HCT116 (cell line): ENCODE data around the gene C15orf62. TPM values are rescaled to one million over a fixed set of nuclear protein-coding genes. Genes with fewer than 3 reads are reported as not detected.

Source experiments
- ATAC-seq: fragments of 200-7000 bp; cut with Tn5 transposase; 2 replicates; pipeline ENCODE4 v1.9.1; 2020; ENCODE audit warnings: mild to moderate bottlenecking, moderate library complexity
- BruUV-seq: library from RNA; stranded (reverse); fragments of 400-500 nt; replicated peaks from 2 replicates; lab custom pipeline; 2021; lab: Mats Ljungman, UMichigan
- CTCF ChIA-PET: fragments of 300-600 bp; sonication (Branson Sonifier 250); formaldehyde crosslinking; loops from one replicate; lab custom pipeline; 2021; ENCODE audit warnings: antibody characterized with exemption; lab: Charles Lee
- POLR2A ChIA-PET: fragments of 300-600, 350-600 bp; sonication (Branson Sonifier 250); formaldehyde crosslinking; loops from one replicate; lab custom pipeline; 2021; ENCODE audit warnings: antibody characterized with exemption; lab: Charles Lee
- RAD21 ChIA-PET, 2 experiments: fragments of 300-600 bp; sonication (Branson Sonifier 250); formaldehyde crosslinking; loops; one replicate each; lab custom pipeline; 2023; ENCODE audit warnings: low total read pairs in 2 of 2; ENCODE audit not compliant: uncharacterized antibody in 2 of 2, unreplicated experiment in 2 of 2, low non-redundant PET in 1 of 2; lab: Charles Lee
- DNase-seq: peaks from one replicate; pipeline ENCODE4 v3.0.0-alpha.2; 2010; ENCODE audit warnings: low read depth, low spot score
- H2AFZ ChIP-seq: fragments of 200-600 bp; shearing (Covaris generic), sonication (generic); 2 replicates; pipeline ENCODE4 v1.6.1; 2017; ENCODE audit warnings: low read depth, mixed run types, mixed read lengths, antibody characterized with exemption, low read length; ENCODE audit not compliant: poor library complexity, severe bottlenecking
- H3K27ac ChIP-seq: 2 replicates; pipeline ENCODE4 v1.5.1; 2012; ENCODE audit warnings: low read depth, low read length
- H3K27me3 ChIP-seq: fragments of 200-600 bp; sonication (generic); 2 replicates; pipeline ENCODE4 v1.6.1; 2016; ENCODE audit warnings: mixed run types, low read length, mixed read lengths; ENCODE audit not compliant: insufficient read depth
- H3K36me3 ChIP-seq, 2 experiments: fragments of 200-500 bp in 1 of 2; fragments of 200-600 bp in 1 of 2; sonication (Bioruptor generic) in 1 of 2; sonication (generic) in 1 of 2; 2 replicates each; pipeline versions ENCODE4 v1.5.1 to v1.6.1; 2014 to 2016; ENCODE audit warnings: low read length in 2 of 2, inconsistent platforms in 1 of 2, mixed read lengths in 1 of 2, mixed run types in 1 of 2; ENCODE audit not compliant: insufficient read depth in 2 of 2, control insufficient read depth in 1 of 2
- H3K4me1 ChIP-seq, 2 experiments: fragments of 200-600 bp in 1 of 2; sonication (generic) in 1 of 2; 2 replicates each; pipeline versions ENCODE4 v1.5.1 to v1.6.1; 2012 to 2017; ENCODE audit warnings: low read length in 2 of 2, inconsistent platforms in 1 of 2, mild to moderate bottlenecking in 1 of 2, mixed read lengths in 1 of 2, mixed run types in 1 of 2, moderate library complexity in 1 of 2; ENCODE audit not compliant: insufficient read depth in 2 of 2, control insufficient read depth in 1 of 2
- H3K4me2 ChIP-seq: fragments of 200-600 bp; sonication (generic); 2 replicates; pipeline ENCODE4 v1.6.1; 2017; ENCODE audit warnings: mixed run types, low read length, mixed read lengths
- H3K4me3 ChIP-seq, 2 experiments: fragments of 200-600 bp in 1 of 2; sonication (generic) in 1 of 2; replicated peaks in 1 of 2; 2 replicates each; pipeline ENCODE4 v1.5.1; 2011 to 2016; ENCODE audit warnings: low read length in 2 of 2, control low read depth in 1 of 2, low read depth in 1 of 2, mild to moderate bottlenecking in 1 of 2, mixed read lengths in 1 of 2, mixed run types in 1 of 2
- H3K79me2 ChIP-seq: fragments of 200-600 bp; sonication (generic); 2 replicates; pipeline ENCODE4 v1.6.1; 2017; ENCODE audit warnings: mild to moderate bottlenecking, mixed run types, low read length, moderate library complexity, mixed read lengths; ENCODE audit not compliant: insufficient read depth
- H3K9ac ChIP-seq: fragments of 200-600 bp; sonication (generic); 2 replicates; pipeline ENCODE4 v1.6.1; 2016; ENCODE audit warnings: low read length, mixed read lengths
- H3K9me2 ChIP-seq: fragments of 200-600 bp; sonication (generic), shearing (Covaris generic); 2 replicates; pipeline ENCODE4 v1.6.1; 2017; ENCODE audit warnings: mixed run types, mild to moderate bottlenecking, moderate library complexity; ENCODE audit not compliant: insufficient read depth
- H3K9me3 ChIP-seq, 2 experiments: fragments of 200-500 bp in 1 of 2; fragments of 200-600 bp in 1 of 2; sonication (Bioruptor generic) in 1 of 2; sonication (generic) in 1 of 2; 2 replicates each; pipeline ENCODE4 v1.6.1; 2014 to 2017; ENCODE audit warnings: low read length in 2 of 2, mixed read lengths in 2 of 2, inconsistent platforms in 1 of 2, low read depth in 1 of 2, mild to moderate bottlenecking in 1 of 2, mixed run types in 1 of 2, moderate library complexity in 1 of 2; ENCODE audit not compliant: control insufficient read depth in 1 of 2, insufficient read depth in 1 of 2
- H4K20me1 ChIP-seq: fragments of 200-600 bp; sonication (generic), shearing (Covaris generic); 2 replicates; pipeline ENCODE4 v1.6.1; 2017; ENCODE audit warnings: mixed run types, mild to moderate bottlenecking, moderate library complexity; ENCODE audit not compliant: insufficient read depth
- CEBPB ChIP-seq: IDR thresholded peaks from 2 replicates; pipeline ENCODE4 v1.6.1; 2012; ENCODE audit warnings: low read depth
- EGR1 ChIP-seq: IDR thresholded peaks from 2 replicates; pipeline ENCODE4 v1.6.1; 2012; ENCODE audit warnings: low read depth
- FOSL1 ChIP-seq: IDR thresholded peaks from 2 replicates; pipeline ENCODE4 v1.6.1; 2012; ENCODE audit warnings: low read depth
- JUND ChIP-seq: IDR thresholded peaks from 2 replicates; pipeline ENCODE4 v1.6.1; 2012
- POLR2A ChIP-seq: IDR thresholded peaks from 2 replicates; pipeline ENCODE4 v1.7.0; 2011; ENCODE audit warnings: borderline replicate concordance; ENCODE audit not compliant: insufficient read depth, insufficient read length; ENCODE audit errors: extremely low read depth
- POLR2AphosphoS5 ChIP-seq: IDR thresholded peaks from 2 replicates; pipeline ENCODE4 v1.6.1; 2011; ENCODE audit warnings: mild to moderate bottlenecking, low read depth, low read length, moderate library complexity
- RAD21 ChIP-seq: IDR thresholded peaks from 2 replicates; pipeline ENCODE4 v1.6.1; 2012; ENCODE audit warnings: low read depth, mild to moderate bottlenecking
- SP1 ChIP-seq: IDR thresholded peaks from 2 replicates; pipeline ENCODE4 v1.6.1; 2012; ENCODE audit warnings: low read depth
- TCF7L2 ChIP-seq: IDR thresholded peaks from 2 replicates; pipeline ENCODE4 v1.7.0; 2011; ENCODE audit warnings: borderline replicate concordance, inconsistent platforms; ENCODE audit not compliant: insufficient read depth, insufficient read length; ENCODE audit errors: extremely low read depth
- ZFX ChIP-seq: fragments of 450-650 bp; IDR thresholded peaks from 2 replicates; pipeline ENCODE4 v1.6.1; 2017
- intact Hi-C: fragments of 100-400 bp; cut with micrococcal nuclease; formaldehyde crosslinking; loops from 2 replicates; pipeline ENCODE4 v1.10.0; 2022
- total RNA-seq: library from RNA; stranded (reverse); gene quantifications from one replicate; pipeline ENCODE4 v1.2.1, GENCODE V29; 2021; ENCODE audit not compliant: unreplicated experiment
- TF ChIP-seq, protein P1 (sequence below), 3 experiments: fragments of 200-600 bp in 1 of 3; sonication (generic) in 1 of 3; IDR thresholded peaks in 2 of 3; conservative IDR thresholded peaks in 1 of 3; 2 replicates each; pipeline ENCODE4 v1.5.1; 2012 to 2017; ENCODE audit warnings: low read depth in 2 of 3, low read length in 2 of 3, antibody characterized with exemption in 1 of 3, borderline replicate concordance in 1 of 3, control low read depth in 1 of 3, mild to moderate bottlenecking in 1 of 3, mixed read lengths in 1 of 3, mixed run types in 1 of 3, moderate library complexity in 1 of 3; ENCODE audit not compliant: insufficient read depth in 1 of 3
- TF ChIP-seq, protein P2 (sequence below): IDR thresholded peaks from 2 replicates; pipeline ENCODE4 v1.6.1; 2012
- TF ChIP-seq, protein P3 (sequence below): IDR thresholded peaks from 2 replicates; pipeline ENCODE4 v1.6.1; 2011; ENCODE audit warnings: mild to moderate bottlenecking, low read length, moderate library complexity; ENCODE audit not compliant: insufficient replicate concordance; ENCODE audit errors: extremely low read depth

The C15orf62 gene
- total RNA-seq, 1 experiment from 2014 or later = 0.10 TPM

DNA sequence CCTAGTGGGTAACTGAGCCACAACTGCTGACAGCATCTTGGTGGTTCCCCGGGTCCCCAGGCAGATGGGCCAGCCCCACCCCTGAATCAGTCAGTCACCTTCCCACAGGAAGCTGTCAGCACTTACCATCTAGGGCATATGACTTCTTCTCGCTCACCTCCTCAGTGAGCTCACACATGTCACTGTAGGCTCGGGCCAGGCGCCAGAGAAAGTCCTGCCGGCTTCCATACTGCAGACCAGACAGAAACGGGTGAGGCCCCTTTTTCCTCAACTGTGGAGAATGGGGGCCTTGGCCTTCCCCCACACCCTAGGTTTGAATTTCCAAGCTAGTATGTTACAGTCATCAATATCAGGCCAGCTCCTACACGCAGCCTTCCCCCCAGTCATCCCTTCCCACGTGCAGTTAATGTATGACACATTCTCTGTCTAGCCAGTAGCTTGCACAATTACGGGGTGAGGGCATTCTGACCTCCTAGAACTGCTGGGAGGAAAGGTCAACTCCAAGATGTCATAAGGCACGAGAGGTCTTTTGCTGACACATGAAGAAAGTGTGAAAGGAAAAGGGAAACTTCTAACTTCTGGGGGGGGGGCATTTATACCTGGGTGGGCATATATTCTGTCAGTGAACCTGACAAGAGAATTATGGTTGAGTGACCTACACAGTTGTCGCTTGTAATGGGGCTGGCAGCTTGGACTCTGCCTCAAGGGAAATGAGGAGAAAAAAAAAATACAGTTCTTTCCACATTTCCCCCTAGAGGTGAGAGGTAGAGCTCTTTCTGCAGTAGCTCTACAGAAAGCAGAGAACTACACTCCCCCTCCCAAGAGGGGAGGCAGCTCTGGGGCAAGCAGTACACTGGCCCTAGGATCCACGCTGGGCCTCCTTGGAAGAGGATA is 25.6 kb upstream of the C15orf62 start:
- peaks cover 13 to 21% of the 10 kb centered on the region in 2 experiments; a peak in 3 of 4 replicates for H3K36me3 ChIP-seq
- DNase-seq (no peak), ATAC-seq (peak; percentile 58; the same call in 1 of the 2 replicates)
- no peak overlapping the region for H2AFZ ChIP-seq
- ChIA-PET CTCF (interaction anchor here (1.0 to 1.6 kb wide), 4 partner anchors 13 to 150 kb away, joined by 3 to 6 read pairs (median 3); partner anchors contain the start of genes DNAJC17, VPS18 and ZFYVE19), RAD21 (interaction anchor here in 1 of 2 experiments (0.7 kb wide), 1 partner anchor 19 kb away, joined by 3 read pairs; no protein-coding TSS in a partner anchor), POLR2A (no interaction called here)
- intact Hi-C loops = no loop called here
- no peak overlapping the region for H3K4me2 ChIP-seq
- no peaks in the 10 kb centered on the region for H3K9me2 ChIP-seq
- H3K4me1 ChIP-seq = no peaks in the 10 kb centered on the region
- no peak overlapping the region for H3K27ac ChIP-seq
- BruUV-seq = no TSS peak
- H3K9ac ChIP-seq = no peak overlapping the region
- H3K4me3 ChIP-seq = no peak overlapping the region
- H3K9me3 ChIP-seq = no peaks in the 10 kb centered on the region
- TF ChIP-seq JUND = no peak
- TF ChIP-seq, protein P1, sequence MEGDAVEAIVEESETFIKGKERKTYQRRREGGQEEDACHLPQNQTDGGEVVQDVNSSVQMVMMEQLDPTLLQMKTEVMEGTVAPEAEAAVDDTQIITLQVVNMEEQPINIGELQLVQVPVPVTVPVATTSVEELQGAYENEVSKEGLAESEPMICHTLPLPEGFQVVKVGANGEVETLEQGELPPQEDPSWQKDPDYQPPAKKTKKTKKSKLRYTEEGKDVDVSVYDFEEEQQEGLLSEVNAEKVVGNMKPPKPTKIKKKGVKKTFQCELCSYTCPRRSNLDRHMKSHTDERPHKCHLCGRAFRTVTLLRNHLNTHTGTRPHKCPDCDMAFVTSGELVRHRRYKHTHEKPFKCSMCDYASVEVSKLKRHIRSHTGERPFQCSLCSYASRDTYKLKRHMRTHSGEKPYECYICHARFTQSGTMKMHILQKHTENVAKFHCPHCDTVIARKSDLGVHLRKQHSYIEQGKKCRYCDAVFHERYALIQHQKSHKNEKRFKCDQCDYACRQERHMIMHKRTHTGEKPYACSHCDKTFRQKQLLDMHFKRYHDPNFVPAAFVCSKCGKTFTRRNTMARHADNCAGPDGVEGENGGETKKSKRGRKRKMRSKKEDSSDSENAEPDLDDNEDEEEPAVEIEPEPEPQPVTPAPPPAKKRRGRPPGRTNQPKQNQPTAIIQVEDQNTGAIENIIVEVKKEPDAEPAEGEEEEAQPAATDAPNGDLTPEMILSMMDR (IDR thresholded peaks at IDR 0.05 in 2 of 3, conservative IDR thresholded peaks at IDR 0.05 in 1 of 3; ENCODE audit: borderline replicate concordance in 1 of 3, insufficient read depth in 1 of 3, low read depth in 2 of 3, low read length in 2 of 3) = peak in 2 of 3 experiments; percentile 3 to 15; a peak in 1 of 6 replicates
- H3K27me3 ChIP-seq = no peaks in the 10 kb centered on the region
- no peaks in the 10 kb centered on the region for H4K20me1 ChIP-seq
- H3K79me2 ChIP-seq = no peaks in the 10 kb centered on the region

DNA sequence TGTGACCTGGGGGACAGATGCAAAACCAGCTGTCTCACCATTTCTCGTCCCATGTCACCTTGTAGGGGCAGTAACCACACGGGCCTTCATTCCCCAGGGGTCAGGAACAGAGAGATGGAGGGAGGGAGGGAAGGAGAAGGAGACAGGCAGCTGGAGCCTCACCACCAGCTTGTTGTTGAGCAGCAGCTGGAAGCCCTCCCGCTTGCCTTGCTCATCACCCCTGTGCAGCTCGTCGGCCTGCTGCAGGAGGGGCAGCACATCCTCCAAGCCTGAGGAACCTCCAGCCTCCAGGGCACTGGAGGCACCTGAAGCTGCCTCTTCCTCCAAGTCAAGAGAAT is 25.0 kb upstream of the C15orf62 start:
- DNase-seq (no peak), ATAC-seq (no peak)
- H3K4me2 ChIP-seq = no peak overlapping the region
- TF ChIP-seq POLR2A = no peak
- TF ChIP-seq ZFX = no peak
- TF ChIP-seq JUND = no peak
- no peak for TF ChIP-seq RAD21
- TF ChIP-seq, protein P2, sequence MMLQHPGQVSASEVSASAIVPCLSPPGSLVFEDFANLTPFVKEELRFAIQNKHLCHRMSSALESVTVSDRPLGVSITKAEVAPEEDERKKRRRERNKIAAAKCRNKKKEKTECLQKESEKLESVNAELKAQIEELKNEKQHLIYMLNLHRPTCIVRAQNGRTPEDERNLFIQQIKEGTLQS = no peak
- TF ChIP-seq, protein P3, sequence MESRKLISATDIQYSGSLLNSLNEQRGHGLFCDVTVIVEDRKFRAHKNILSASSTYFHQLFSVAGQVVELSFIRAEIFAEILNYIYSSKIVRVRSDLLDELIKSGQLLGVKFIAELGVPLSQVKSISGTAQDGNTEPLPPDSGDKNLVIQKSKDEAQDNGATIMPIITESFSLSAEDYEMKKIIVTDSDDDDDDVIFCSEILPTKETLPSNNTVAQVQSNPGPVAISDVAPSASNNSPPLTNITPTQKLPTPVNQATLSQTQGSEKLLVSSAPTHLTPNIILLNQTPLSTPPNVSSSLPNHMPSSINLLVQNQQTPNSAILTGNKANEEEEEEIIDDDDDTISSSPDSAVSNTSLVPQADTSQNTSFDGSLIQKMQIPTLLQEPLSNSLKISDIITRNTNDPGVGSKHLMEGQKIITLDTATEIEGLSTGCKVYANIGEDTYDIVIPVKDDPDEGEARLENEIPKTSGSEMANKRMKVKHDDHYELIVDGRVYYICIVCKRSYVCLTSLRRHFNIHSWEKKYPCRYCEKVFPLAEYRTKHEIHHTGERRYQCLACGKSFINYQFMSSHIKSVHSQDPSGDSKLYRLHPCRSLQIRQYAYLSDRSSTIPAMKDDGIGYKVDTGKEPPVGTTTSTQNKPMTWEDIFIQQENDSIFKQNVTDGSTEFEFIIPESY = no peak
- TF ChIP-seq POLR2AphosphoS5 = no peak
- no peak for TF ChIP-seq CEBPB
- TF ChIP-seq SP1 = no peak
- TF ChIP-seq FOSL1 = no peak
- no peak for TF ChIP-seq TCF7L2
- no peak for TF ChIP-seq EGR1
- H3K4me1 ChIP-seq = no peaks in the 10 kb centered on the region
- RAD21 ChIA-PET = interaction anchor here in 1 of 2 experiments (0.7 kb wide), 1 partner anchor 19 kb away, joined by 3 read pairs; no protein-coding TSS in a partner anchor
- no peaks in the 10 kb centered on the region for H3K9me2 ChIP-seq
- H2AFZ ChIP-seq = no peak overlapping the region
- H3K4me3 ChIP-seq = no peak overlapping the region
- no peak overlapping the region for H3K27ac ChIP-seq
- no peaks in the 10 kb centered on the region for H3K27me3 ChIP-seq
- no peaks in the 10 kb centered on the region for H3K79me2 ChIP-seq
- H3K9me3 ChIP-seq = no peaks in the 10 kb centered on the region
- no TSS peak for BruUV-seq
- H3K36me3 ChIP-seq = peaks cover 12 to 21% of the 10 kb centered on the region in 2 experiments; a peak in 3 of 4 replicates
- H3K9ac ChIP-seq = no peak overlapping the region
- POLR2A ChIA-PET = no interaction called here
- intact Hi-C loops = no loop called here
- no peaks in the 10 kb centered on the region for H4K20me1 ChIP-seq
- CTCF ChIA-PET = interaction anchor here (1.0 to 1.6 kb wide), 4 partner anchors 38 to 150 kb away, joined by 3 to 6 read pairs (median 4); partner anchors contain the start of genes DNAJC17, VPS18 and ZFYVE19
